Keratinocyte (primary cell): Measurements from ENCODE around the gene PCK2.

Experiments used
- CTCF ChIP-seq, 3 experiments: IDR thresholded peaks in 1 of 3; conservative IDR thresholded peaks in 1 of 3; optimal IDR thresholded peaks in 1 of 3; 2 replicates in 2 of 3; 3 replicates in 1 of 3; pipeline versions ENCODE3 to v1.5.1; 2011; ENCODE audit warnings: low read length in 3 of 3, mild to moderate bottlenecking in 3 of 3, moderate library complexity in 2 of 3, control low read depth in 1 of 3, inconsistent platforms in 1 of 3; ENCODE audit not compliant: insufficient read depth in 2 of 3; ENCODE audit errors: extremely low read depth in 1 of 3
- EZH2 ChIP-seq: IDR thresholded peaks from one replicate; pipeline ENCODE4 v1.6.1; 2012; ENCODE audit warnings: inconsistent platforms, mild to moderate bottlenecking, low read length, moderate library complexity

- TF ChIP-seq CTCF (optimal IDR thresholded peaks at IDR 0.05 in 1 of 3, IDR thresholded peaks at IDR 0.05 in 1 of 3, conservative IDR thresholded peaks at IDR 0.05 in 1 of 3; ENCODE audit: extremely low read depth in 1 of 3, insufficient read depth in 2 of 3, low read length in 3 of 3), result no peak
- no peak for TF ChIP-seq EZH2
These were observed 25.2 kb upstream of the PCK2 start for GRCh38 chr14:24068711-24069410.
